Kidney (tissue), 14 donors: ENCODE measurements around the gene FAAP20. TPM values are rescaled to one million over a fixed set of nuclear protein-coding genes. Genes with fewer than 3 reads are reported as not detected.

ENCODE experiments used
- DNase-seq, 5 donors: peaks; one replicate each; pipeline ENCODE4 v3.0.0-alpha.2; 2013 to 2020
- FAIRE-seq: peaks from 2 replicates; lab custom pipeline; 2012; peaks lifted over from hg19 to GRCh38; lab: Jason Lieb, UNC
- H3K27ac ChIP-seq, 2 donors: one replicate each; pipeline ENCODE4 v1.7.0; 2013; ENCODE audit warnings: low read depth in 2 of 2, low read length in 2 of 2, inconsistent platforms in 1 of 2
- H3K27me3 ChIP-seq: one replicate; pipeline ENCODE4 v1.7.1; 2013; ENCODE audit warnings: low read length, inconsistent platforms; ENCODE audit not compliant: control insufficient read depth, insufficient read depth
- H3K36me3 ChIP-seq, 3 donors: one replicate each; pipeline versions ENCODE4 v1.7.0 to v1.7.1; 2013; ENCODE audit warnings: low read length in 3 of 3, control low read depth in 1 of 3, inconsistent platforms in 1 of 3; ENCODE audit not compliant: insufficient read depth in 3 of 3, control insufficient read depth in 2 of 3
- H3K4me1 ChIP-seq, 3 donors: one replicate each; pipeline versions ENCODE4 v1.7.0 to v1.7.1; 2013; ENCODE audit warnings: low read length in 3 of 3, inconsistent platforms in 1 of 3, low read depth in 1 of 3; ENCODE audit not compliant: control insufficient read depth in 2 of 3, insufficient read depth in 2 of 3
- H3K4me3 ChIP-seq, 3 donors: one replicate each; pipeline versions ENCODE4 v1.7.0 to v1.8.1; 2013; ENCODE audit warnings: low read length in 3 of 3, control low read depth in 1 of 3, inconsistent platforms in 1 of 3
- H3K9ac ChIP-seq, 3 donors: one replicate each; pipeline versions ENCODE4 v1.7.0 to v1.7.1; 2013; ENCODE audit warnings: low read length in 3 of 3, control low read depth in 1 of 3, inconsistent platforms in 1 of 3
- H3K9me3 ChIP-seq, 3 donors: one replicate each; pipeline versions ENCODE4 v1.7.0 to v1.7.1; 2013; ENCODE audit warnings: low read length in 3 of 3, control low read depth in 1 of 3, inconsistent platforms in 1 of 3; ENCODE audit not compliant: control insufficient read depth in 2 of 3, insufficient read depth in 1 of 3
- intact Hi-C: fragments of 100-400 bp; cut with DNase I; formaldehyde crosslinking; loops from one replicate; pipeline ENCODE4 v1.11.1; 2022
- polyA plus RNA-seq: library from polyadenylated mRNA; stranded (reverse); fragments of 350-450 nt; fragmentation: Illumina TruSeq; extraction: RNeasy Lipid Tissue Mini Kit (QIAGEN cat#74804); gene quantifications from one replicate; pipeline ENCODE4 v1.2.3, GENCODE V29; 2014; ENCODE audit warnings: low read depth, low replicate concordance; ENCODE audit not compliant: insufficient read depth
- total RNA-seq: library from RNA; stranded (reverse); fragmentation: NEBNext Ultra II Directional; extraction: Animal tissue kit (Norgen Biotek cat#: 25700); gene quantifications from one replicate; pipeline ENCODE4 v1.2.1, GENCODE V29; 2021
- TF ChIP-seq, protein P1 (sequence below): IDR thresholded peaks from 3 replicates; pipeline ENCODE4 v1.5.1; 2012; ENCODE audit warnings: mild to moderate bottlenecking, moderate library complexity, borderline replicate concordance; ENCODE audit not compliant: insufficient read depth; ENCODE audit errors: extremely low read depth
- donor health status: control.
- donor health status: control.
- donor health status: control.
- donor health status: control.
- donor health status: control.
- donor health status: DM: yes; HTN: yes; CAD: no.
- donor health status: Normal renal cell carcinoma (clear cell type).

FAAP20 gene
- total and polyA plus RNA-seq, 2 donors from 2014 or later: 69.0 to 109 TPM

DNA sequence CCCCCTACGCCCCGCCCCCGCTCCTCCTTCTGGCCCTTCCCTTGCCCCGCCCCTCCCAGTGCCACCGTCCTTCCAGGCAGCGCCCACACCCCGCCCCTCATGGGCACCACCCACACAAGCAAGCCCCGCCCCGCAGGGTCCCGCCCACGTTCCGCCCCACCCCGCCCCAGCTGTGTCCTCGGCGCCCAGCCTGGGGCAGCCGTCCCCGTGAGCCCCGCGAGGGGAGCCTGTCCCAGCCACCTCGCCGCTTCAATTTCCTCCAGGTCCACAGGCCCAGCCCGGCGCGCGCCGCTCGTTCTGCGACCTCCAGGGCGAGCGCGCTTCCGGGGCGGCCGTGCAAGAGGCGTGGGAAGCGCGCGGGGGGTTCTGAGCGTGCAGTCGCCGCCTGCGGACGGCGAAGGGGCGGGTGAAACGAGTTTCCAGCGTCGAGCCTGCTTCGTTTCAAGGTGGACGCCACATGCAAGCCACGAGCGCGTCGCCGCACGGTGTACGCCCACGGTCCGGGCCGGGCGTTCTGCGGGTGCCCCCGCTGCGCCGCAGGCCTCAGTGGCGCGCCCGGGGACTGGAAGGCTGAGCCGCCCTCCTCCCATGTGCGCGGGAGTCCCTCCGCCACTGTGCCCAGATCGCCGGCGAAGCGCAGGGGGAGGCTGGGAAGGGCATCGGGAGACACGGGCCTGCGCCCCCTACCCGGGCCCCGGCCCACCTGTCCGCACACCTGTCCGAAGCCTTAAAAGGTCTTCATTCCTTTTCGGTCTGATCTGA is 10.8 kb upstream of the FAAP20 start:
- TF ChIP-seq, protein P1, sequence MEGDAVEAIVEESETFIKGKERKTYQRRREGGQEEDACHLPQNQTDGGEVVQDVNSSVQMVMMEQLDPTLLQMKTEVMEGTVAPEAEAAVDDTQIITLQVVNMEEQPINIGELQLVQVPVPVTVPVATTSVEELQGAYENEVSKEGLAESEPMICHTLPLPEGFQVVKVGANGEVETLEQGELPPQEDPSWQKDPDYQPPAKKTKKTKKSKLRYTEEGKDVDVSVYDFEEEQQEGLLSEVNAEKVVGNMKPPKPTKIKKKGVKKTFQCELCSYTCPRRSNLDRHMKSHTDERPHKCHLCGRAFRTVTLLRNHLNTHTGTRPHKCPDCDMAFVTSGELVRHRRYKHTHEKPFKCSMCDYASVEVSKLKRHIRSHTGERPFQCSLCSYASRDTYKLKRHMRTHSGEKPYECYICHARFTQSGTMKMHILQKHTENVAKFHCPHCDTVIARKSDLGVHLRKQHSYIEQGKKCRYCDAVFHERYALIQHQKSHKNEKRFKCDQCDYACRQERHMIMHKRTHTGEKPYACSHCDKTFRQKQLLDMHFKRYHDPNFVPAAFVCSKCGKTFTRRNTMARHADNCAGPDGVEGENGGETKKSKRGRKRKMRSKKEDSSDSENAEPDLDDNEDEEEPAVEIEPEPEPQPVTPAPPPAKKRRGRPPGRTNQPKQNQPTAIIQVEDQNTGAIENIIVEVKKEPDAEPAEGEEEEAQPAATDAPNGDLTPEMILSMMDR: no peak
- intact Hi-C loops: no loop called here
- no peaks in the 10 kb centered on the region for H3K36me3 ChIP-seq
- no peaks in the 10 kb centered on the region for H3K9me3 ChIP-seq
- H3K4me1 ChIP-seq: peaks cover 0 to 52% (median 39%) of the 10 kb centered on the region in 3 donors
- FAIRE-seq: no peak
- no peaks in the 10 kb centered on the region for H3K27me3 ChIP-seq
- peak overlapping the region; percentile 86 to 88 for H3K27ac ChIP-seq
- peak overlapping the region in 1 of 3 donors; percentile 49 for H3K4me3 ChIP-seq
- DNase-seq: peak; percentile 93 to 99 (median 96)
- H3K9ac ChIP-seq: peak overlapping the region in 1 of 3 donors; percentile 34

DNA sequence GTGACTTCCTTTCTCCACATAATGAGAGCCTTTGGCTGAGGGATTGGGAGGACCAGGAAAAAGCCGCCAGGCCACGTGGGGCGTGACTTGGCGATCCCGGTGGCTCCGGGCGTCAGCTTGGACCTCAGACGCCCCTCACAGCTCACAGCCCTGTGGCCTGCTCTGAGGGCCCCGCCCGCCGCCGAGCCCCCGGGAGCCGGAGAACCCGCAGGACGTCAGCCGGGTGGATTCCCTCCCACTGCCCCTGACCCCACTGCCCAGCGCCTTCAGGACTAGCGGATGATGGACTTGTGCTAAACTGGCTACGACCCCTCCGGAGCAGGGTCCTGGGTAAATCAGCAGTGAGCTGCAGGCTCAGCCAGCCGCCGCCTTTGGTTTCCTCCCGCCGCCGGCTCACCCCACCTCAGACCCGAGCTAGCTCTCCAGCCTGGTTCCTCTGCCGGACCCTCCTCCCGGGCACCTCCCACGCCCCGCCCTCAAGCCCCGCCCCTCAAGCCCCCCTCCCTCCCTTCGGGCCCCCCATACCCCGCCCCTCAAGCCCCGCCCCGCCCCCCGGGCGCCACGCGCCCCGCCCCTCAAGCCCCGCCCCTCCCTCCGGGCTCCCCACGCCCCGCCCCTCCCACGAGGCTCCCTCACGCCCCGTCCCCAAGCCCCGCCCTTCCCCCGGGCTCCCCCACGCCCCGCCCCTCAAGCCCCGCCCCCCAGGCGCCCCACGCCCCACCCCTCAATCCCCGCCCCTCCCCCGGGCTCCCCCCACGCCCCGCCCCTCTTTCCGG is 10.0 kb upstream of the FAAP20 start:
- Histone ChIP-seq H3K4me1 (peaks cover 0 to 50% (median 39%) of the 10 kb centered on the region in 3 donors), H3K27ac (peak overlapping the region; percentile 78 to 83), H3K9me3 (no peaks in the 10 kb centered on the region), H3K9ac (peak overlapping the region in 2 of 3 donors; percentile 61 to 76), H3K27me3 (no peaks in the 10 kb centered on the region), H3K36me3 (no peaks in the 10 kb centered on the region), H3K4me3 (peak overlapping the region; percentile 39 to 54 (median 48))
- intact Hi-C loops: no loop called here
- TF ChIP-seq, protein P1: no peak
- DNase-seq (peak; percentile 88 to 97 (median 94)), FAIRE-seq (no peak)

DNA sequence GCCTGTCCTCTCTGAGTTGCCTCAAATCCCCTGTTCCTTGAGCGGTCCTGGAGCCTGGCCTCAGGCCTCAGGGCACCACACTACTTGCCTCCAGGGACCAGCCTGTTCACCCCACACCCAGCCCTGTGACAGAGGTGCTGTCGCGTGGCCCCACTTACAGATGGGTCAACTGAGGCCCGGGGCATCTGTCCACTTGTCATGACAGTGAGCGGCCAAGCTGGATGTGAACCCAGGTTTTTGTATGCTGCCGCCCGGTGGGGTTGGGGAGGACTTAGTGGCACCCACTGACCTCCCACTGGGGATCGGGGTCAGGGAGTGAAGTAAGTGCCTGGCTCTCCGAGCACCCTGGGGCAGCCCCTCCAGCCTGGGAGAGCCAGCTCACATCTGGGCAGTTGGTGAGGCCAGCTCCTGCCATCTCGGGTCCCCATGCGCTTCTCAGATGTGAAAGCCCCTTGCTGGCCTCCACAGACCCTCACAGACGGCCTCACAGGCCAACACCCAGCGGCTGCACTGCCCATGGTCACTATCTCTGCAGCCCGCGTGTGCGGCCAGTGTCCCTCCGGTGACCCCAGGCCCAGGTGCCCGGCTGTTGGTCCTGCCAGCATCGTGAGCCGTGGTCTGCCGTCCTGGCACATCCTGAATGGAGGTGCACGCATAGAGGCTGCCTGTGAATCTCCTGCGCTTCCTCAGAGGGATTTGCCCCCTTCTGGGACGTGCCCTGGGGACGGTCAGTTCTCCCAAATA is 9.3 kb upstream of the FAAP20 start:
- Histone ChIP-seq H3K27me3 (no peaks in the 10 kb centered on the region), H3K36me3 (no peaks in the 10 kb centered on the region), H3K4me3 (peak overlapping the region in 2 of 3 donors; percentile 48 to 54), H3K4me1 (peaks cover 0 to 48% (median 36%) of the 10 kb centered on the region in 3 donors), H3K9ac (peak overlapping the region in 1 of 3 donors; percentile 61), H3K9me3 (no peaks in the 10 kb centered on the region), H3K27ac (peak overlapping the region; percentile 78 to 83)
- TF ChIP-seq, protein P1: no peak
- FAIRE-seq: no peak
- intact Hi-C loops: no loop called here
- peak in 2 of 5 donors; percentile 83 to 91 for DNase-seq
